ENCODE data around the gene CEP41. TPM values are rescaled to one million over a fixed set of nuclear protein-coding genes. Genes with fewer than 3 reads are reported as not detected.

CEP41 gene
- total and polyA plus RNA-seq, 2 experiments from 2014 or later: 17.4 to 25.0 TPM

GRCh38 chr7:130481898-130482297, 41.1 kb upstream of the CEP41 start (continued):
- TF ChIP-seq, protein P1, sequence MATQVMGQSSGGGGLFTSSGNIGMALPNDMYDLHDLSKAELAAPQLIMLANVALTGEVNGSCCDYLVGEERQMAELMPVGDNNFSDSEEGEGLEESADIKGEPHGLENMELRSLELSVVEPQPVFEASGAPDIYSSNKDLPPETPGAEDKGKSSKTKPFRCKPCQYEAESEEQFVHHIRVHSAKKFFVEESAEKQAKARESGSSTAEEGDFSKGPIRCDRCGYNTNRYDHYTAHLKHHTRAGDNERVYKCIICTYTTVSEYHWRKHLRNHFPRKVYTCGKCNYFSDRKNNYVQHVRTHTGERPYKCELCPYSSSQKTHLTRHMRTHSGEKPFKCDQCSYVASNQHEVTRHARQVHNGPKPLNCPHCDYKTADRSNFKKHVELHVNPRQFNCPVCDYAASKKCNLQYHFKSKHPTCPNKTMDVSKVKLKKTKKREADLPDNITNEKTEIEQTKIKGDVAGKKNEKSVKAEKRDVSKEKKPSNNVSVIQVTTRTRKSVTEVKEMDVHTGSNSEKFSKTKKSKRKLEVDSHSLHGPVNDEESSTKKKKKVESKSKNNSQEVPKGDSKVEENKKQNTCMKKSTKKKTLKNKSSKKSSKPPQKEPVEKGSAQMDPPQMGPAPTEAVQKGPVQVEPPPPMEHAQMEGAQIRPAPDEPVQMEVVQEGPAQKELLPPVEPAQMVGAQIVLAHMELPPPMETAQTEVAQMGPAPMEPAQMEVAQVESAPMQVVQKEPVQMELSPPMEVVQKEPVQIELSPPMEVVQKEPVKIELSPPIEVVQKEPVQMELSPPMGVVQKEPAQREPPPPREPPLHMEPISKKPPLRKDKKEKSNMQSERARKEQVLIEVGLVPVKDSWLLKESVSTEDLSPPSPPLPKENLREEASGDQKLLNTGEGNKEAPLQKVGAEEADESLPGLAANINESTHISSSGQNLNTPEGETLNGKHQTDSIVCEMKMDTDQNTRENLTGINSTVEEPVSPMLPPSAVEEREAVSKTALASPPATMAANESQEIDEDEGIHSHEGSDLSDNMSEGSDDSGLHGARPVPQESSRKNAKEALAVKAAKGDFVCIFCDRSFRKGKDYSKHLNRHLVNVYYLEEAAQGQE (IDR thresholded peaks at IDR 0.05; ENCODE audit: unreplicated experiment): no peak
- no peak for TF ChIP-seq EZH2phosphoT487 (IDR thresholded peaks at IDR 0.05; ENCODE audit: unreplicated experiment)
- TF ChIP-seq CTCF (conservative IDR thresholded peaks at IDR 0.05; ENCODE audit: low read depth in 2 of 2): no peak
- TF ChIP-seq NANOG (IDR thresholded peaks at IDR 0.05; ENCODE audit: borderline replicate concordance): no peak
- no peak for TF ChIP-seq CREB1 (CRISPR knock-in tag; IDR thresholded peaks at IDR 0.05; ENCODE audit: low read depth)

DNA sequence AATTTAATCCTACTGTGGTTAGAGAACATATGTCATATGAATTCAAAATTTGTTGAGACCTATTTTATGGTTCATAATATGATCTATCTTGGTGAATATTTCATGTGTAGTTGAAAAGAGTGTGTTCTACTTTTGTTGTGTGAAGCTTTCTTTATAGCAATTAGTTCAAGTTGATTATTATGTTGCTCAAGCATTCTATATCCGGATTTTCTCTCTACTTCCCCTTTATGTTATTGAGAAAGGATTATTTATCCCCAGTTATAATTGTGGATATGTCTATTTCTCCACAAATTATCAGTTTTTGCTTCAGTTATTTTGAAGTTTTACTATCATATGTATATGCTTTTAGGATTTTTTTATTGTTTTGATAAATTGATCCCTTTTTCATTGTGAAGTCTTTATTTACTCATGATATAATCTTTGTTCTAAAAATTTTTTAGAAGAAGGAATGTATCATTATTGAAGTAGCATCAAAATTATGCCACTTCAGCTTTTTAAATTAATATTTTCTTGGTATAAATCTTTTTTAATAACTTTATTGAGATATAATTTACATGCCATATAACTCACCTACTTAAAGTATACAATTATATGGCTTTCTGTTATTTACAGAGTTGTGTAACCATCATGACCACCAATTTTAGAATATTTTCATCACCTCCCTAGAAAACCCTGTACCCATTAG, 39.0 kb upstream of the CEP41 start:
- Histone ChIP-seq H3F3A (replicated peaks; ENCODE audit: low read depth) (no peaks in the 10 kb centered on the region), H3K4me3 (no peak overlapping the region), H4K20me1 (replicated peaks; ENCODE audit: insufficient read depth) (no peaks in the 10 kb centered on the region), H3K4me2 (no peak overlapping the region), H3K27ac (ENCODE audit: low read depth) (no peak overlapping the region), H3K79me2 (replicated peaks; ENCODE audit: insufficient read depth) (no peaks in the 10 kb centered on the region), H3K9me2 (ENCODE audit: insufficient read depth) (no peaks in the 10 kb centered on the region; the same call in 1 of the 2 replicates), H3K4me1 (ENCODE audit: insufficient read depth) (0 out of 2 replicates have a peak, but pooled peaks cover 9% of the 10 kb centered on the region), H2AFZ (no peak overlapping the region), H3K27me3 (ENCODE audit: insufficient read depth) (no peaks in the 10 kb centered on the region), H3K36me3 (ENCODE audit: insufficient read depth) (no peaks in the 10 kb centered on the region)
- ATAC-seq (no peak), DNase-seq (ENCODE audit: low spot score) (no peak)
- peaks cover 13% of the 10 kb centered on the region for H3K4me1 Mint-ChIP-seq
- no peak overlapping the region for H3K27ac Mint-ChIP-seq
- no peaks in the 10 kb centered on the region for H3K36me3 Mint-ChIP-seq (ENCODE audit: low read depth)
- H3K27me3 Mint-ChIP-seq (ENCODE audit: insufficient read depth, low read depth, poor library complexity): peaks cover 2% of the 10 kb centered on the region
- H3K9me3 Mint-ChIP-seq: no peaks in the 10 kb centered on the region
- no peak overlapping the region for H3K4me3 Mint-ChIP-seq
- TF ChIP-seq EZH2phosphoT487 (IDR thresholded peaks at IDR 0.05; ENCODE audit: unreplicated experiment): no peak
- no peak for TF ChIP-seq CREB1 (CRISPR knock-in tag; IDR thresholded peaks at IDR 0.05; ENCODE audit: low read depth)
- TF ChIP-seq CTCF (conservative IDR thresholded peaks at IDR 0.05; ENCODE audit: low read depth in 2 of 2): no peak
- TF ChIP-seq, protein P1 (IDR thresholded peaks at IDR 0.05; ENCODE audit: unreplicated experiment): no peak
- no peak for TF ChIP-seq JUNB (IDR thresholded peaks at IDR 0.05; ENCODE audit: unreplicated experiment)
- TF ChIP-seq, protein P2, sequence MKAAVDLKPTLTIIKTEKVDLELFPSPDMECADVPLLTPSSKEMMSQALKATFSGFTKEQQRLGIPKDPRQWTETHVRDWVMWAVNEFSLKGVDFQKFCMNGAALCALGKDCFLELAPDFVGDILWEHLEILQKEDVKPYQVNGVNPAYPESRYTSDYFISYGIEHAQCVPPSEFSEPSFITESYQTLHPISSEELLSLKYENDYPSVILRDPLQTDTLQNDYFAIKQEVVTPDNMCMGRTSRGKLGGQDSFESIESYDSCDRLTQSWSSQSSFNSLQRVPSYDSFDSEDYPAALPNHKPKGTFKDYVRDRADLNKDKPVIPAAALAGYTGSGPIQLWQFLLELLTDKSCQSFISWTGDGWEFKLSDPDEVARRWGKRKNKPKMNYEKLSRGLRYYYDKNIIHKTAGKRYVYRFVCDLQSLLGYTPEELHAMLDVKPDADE (IDR thresholded peaks at IDR 0.05): no peak
- no peak for TF ChIP-seq EZH2 (IDR thresholded peaks at IDR 0.05; ENCODE audit: low read depth, unreplicated experiment)
- no peak for TF ChIP-seq ZNF114 (CRISPR knock-in tag; IDR thresholded peaks at IDR 0.05)

Data from GM23338 (cell line).